Suprapubic skin (tissue), 4 donors: Measurements from ENCODE around the gene CEP85L. TPM values are rescaled to one million over a fixed set of nuclear protein-coding genes. Genes with fewer than 3 reads are reported as not detected.
"Not testable (repeated sequence)": the region's sequence is repeated elsewhere in the genome, so short reads cannot be mapped to it uniquely, and the experiment has no call there.

Experiments used
- DNase-seq, 2 donors: peaks; one replicate each; pipeline ENCODE4 v3.0.0-alpha.2; 2019; ENCODE audit warnings: low spot score in 2 of 2
- H3K27ac ChIP-seq: fragments of 200-600 bp; sonication (generic); one replicate; pipeline ENCODE4 v1.5.1; 2019
- H3K27me3 ChIP-seq: fragments of 200-600 bp; sonication (generic); one replicate; pipeline ENCODE4 v1.5.1; 2019
- H3K36me3 ChIP-seq: fragments of 200-600 bp; sonication (generic); one replicate; pipeline ENCODE4 v1.5.1; 2019
- H3K4me1 ChIP-seq: fragments of 200-600 bp; sonication (generic); one replicate; pipeline ENCODE4 v1.5.1; 2019
- H3K4me3 ChIP-seq: fragments of 200-600 bp; sonication (generic); one replicate; pipeline ENCODE4 v1.5.1; 2019; ENCODE audit warnings: mild to moderate bottlenecking
- H3K9me3 ChIP-seq: fragments of 200-600 bp; sonication (generic); one replicate; pipeline ENCODE4 v1.5.1; 2019
- CTCF ChIP-seq, 2 donors: fragments of 200-600 bp in 1 of 2; fragments of 450-650 bp in 1 of 2; sonication (generic) in 1 of 2; IDR thresholded peaks; one replicate each; pipeline ENCODE4 v1.5.1; 2016 to 2019; ENCODE audit warnings: antibody characterized with exemption in 2 of 2, mild to moderate bottlenecking in 1 of 2, moderate library complexity in 1 of 2
- EP300 ChIP-seq: sonication (generic); formaldehyde crosslinking; IDR thresholded peaks from one replicate; pipeline ENCODE4 v1.6.1; 2017; ENCODE audit warnings: antibody characterized with exemption
- POLR2A ChIP-seq, 2 donors: fragments of 450-650 bp; IDR thresholded peaks; one replicate each; pipeline ENCODE4 v1.6.1; 2017; ENCODE audit warnings: antibody characterized with exemption in 2 of 2, mild to moderate bottlenecking in 2 of 2, moderate library complexity in 2 of 2
- POLR2AphosphoS5 ChIP-seq, 3 donors: sonication (generic); formaldehyde crosslinking; IDR thresholded peaks; one replicate each; pipeline ENCODE4 v1.6.1; 2017; ENCODE audit warnings: antibody characterized with exemption in 3 of 3
- WGBS: methylation state at CpG from one replicate; pipeline ENCODE4 v1.1.5; 2018; 5-methylcytosine and 5-hydroxymethylcytosine counted together
- total RNA-seq, 4 donors: library from RNA; depleted of rRNA; stranded (reverse); fragments of >200 nt; gene quantifications; one replicate each; pipeline ENCODE4 v1.1.0, GENCODE V29; 2016

The CEP85L gene
- total RNA-seq, 4 donors from 2014 or later = 4.7 to 9.5 (median 5.3) TPM

- H3K36me3 ChIP-seq = no peaks in the 10 kb centered on the region
- no peaks in the 10 kb centered on the region for H3K4me1 ChIP-seq
- H3K9me3 ChIP-seq = peaks cover 9% of the 10 kb centered on the region
- no peaks in the 10 kb centered on the region for H3K27me3 ChIP-seq
- DNase-seq = no peak
- TF ChIP-seq POLR2A (IDR thresholded peaks at IDR 0.05) (no peak), EP300 (no peak), POLR2AphosphoS5 (IDR thresholded peaks at IDR 0.05) (no peak), CTCF (IDR thresholded peaks at IDR 0.05) (no peak)
- WGBS = 75% methylated on average over 1 of the region's 1 CpG
- no peak overlapping the region for H3K4me3 ChIP-seq
- no peak overlapping the region for H3K27ac ChIP-seq
These were observed 206.6 kb downstream of the CEP85L start for GRCh38 chr6:118444796-118445195.

- Histone ChIP-seq H3K36me3 (no peaks in the 10 kb centered on the region), H3K27me3 (no peaks in the 10 kb centered on the region), H3K9me3 (peaks cover 8% of the 10 kb centered on the region), H3K4me3 (no peak overlapping the region), H3K4me1 (no peaks in the 10 kb centered on the region), H3K27ac (no peak overlapping the region)
- WGBS = 94% methylated on average over 2 of the region's 3 CpGs
- no peak for TF ChIP-seq POLR2A (IDR thresholded peaks at IDR 0.05)
- no peak for TF ChIP-seq EP300
- no peak for TF ChIP-seq CTCF (IDR thresholded peaks at IDR 0.05)
- TF ChIP-seq POLR2AphosphoS5 (IDR thresholded peaks at IDR 0.05) = no peak
- DNase-seq = no peak
These were observed 214.9 kb downstream of the CEP85L start for GRCh38 chr6:118436482-118436881.

GRCh38 chr6:118434147-118434546, 217.2 kb downstream of the CEP85L start:
- H3K36me3 ChIP-seq, H3K27ac ChIP-seq, H3K9me3 ChIP-seq, H3K4me3 ChIP-seq, H3K27me3 ChIP-seq, DNase-seq, H3K4me1 ChIP-seq: not testable (repeated sequence)
- WGBS = 99% methylated on average over 3 of the region's 3 CpGs

GRCh38 chr6:118421312-118421711, 230.1 kb downstream of the CEP85L start:
- not testable (repeated sequence) for H3K4me3 ChIP-seq, DNase-seq, H3K4me1 ChIP-seq, H3K9me3 ChIP-seq, H3K27ac ChIP-seq, H3K36me3 ChIP-seq, H3K27me3 ChIP-seq
- WGBS = 67% methylated on average over 2 of the region's 5 CpGs

GRCh38 chr6:118419448-118420394, 231.7 kb downstream of the CEP85L start:
- no peak for DNase-seq
- TF ChIP-seq EP300 (no peak), CTCF (IDR thresholded peaks at IDR 0.05) (no peak), POLR2AphosphoS5 (IDR thresholded peaks at IDR 0.05) (no peak), POLR2A (IDR thresholded peaks at IDR 0.05) (no peak)
- Histone ChIP-seq H3K27ac (no peak overlapping the region), H3K27me3 (no peaks in the 10 kb centered on the region), H3K9me3 (no peaks in the 10 kb centered on the region), H3K4me1 (no peaks in the 10 kb centered on the region), H3K4me3 (no peak overlapping the region), H3K36me3 (no peaks in the 10 kb centered on the region)

Other genes with a start within 250 kb of the CEP85L start
- 10 to 100 TPM in 1 of 4 donors, 1 to 10 TPM in 3; 1.5 to 11.2 (median 5.3) TPM for gene PLN, start 103.3 kb downstream of the CEP85L start, total RNA-seq
- gene ASF1A, start 242.6 kb upstream of the CEP85L start, total RNA-seq = 10 to 100 TPM; 11.3 to 15.7 (median 13.6) TPM